IMR-90 (cell line): ENCODE measurements around the gene BDH1. TPM values are rescaled to one million over a fixed set of nuclear protein-coding genes. Genes with fewer than 3 reads are reported as not detected.

Source experiments
- ATAC-seq: fragments of 200-7000 bp; cut with Tn5 transposase; 2 replicates; pipeline ENCODE4 v1.9.1; 2020; ENCODE audit warnings: low read depth, mild to moderate bottlenecking, moderate library complexity
- BruUV-seq: library from RNA; stranded (reverse); fragments of 400-500 nt; replicated peaks from 2 replicates; lab custom pipeline; 2021; lab: Mats Ljungman, UMichigan
- CTCF ChIA-PET: fragments of 300-600 bp; formaldehyde crosslinking; extraction: SDS; loops from one replicate; lab custom pipeline; 2021; ENCODE audit warnings: antibody characterized with exemption; lab: Yijun Ruan, JAX
- POLR2A ChIA-PET: fragments of 300-600 bp; sonication (Branson Sonifier 250); formaldehyde crosslinking; loops from one replicate; lab custom pipeline; 2022; ENCODE audit warnings: antibody characterized with exemption; ENCODE audit not compliant: unreplicated experiment; lab: Charles Lee
- DNase-seq: peaks from one replicate; pipeline ENCODE4 v3.0.0; 2013
- H2AFZ ChIP-seq: replicated peaks from 2 replicates; pipeline ENCODE3; 2013; ENCODE audit warnings: low read length, mild to moderate bottlenecking; ENCODE audit not compliant: poor library complexity
- H2AK5ac ChIP-seq: 2 replicates; pipeline ENCODE4 v1.6.1; 2013; ENCODE audit warnings: low read depth, low read length, inconsistent platforms
- H2AK9ac ChIP-seq: replicated peaks from 2 replicates; pipeline ENCODE3; 2013; ENCODE audit warnings: mild to moderate bottlenecking, low read depth, low read length, moderate library complexity; ENCODE audit not compliant: poor library complexity
- H2BK120ac ChIP-seq: 2 replicates; pipeline ENCODE4 v1.6.1; 2013; ENCODE audit warnings: low read depth, low read length, inconsistent platforms
- H2BK15ac ChIP-seq: 3 replicates; pipeline ENCODE4 v1.6.1; 2013; ENCODE audit warnings: low read depth, low read length, inconsistent platforms
- H2BK20ac ChIP-seq: 2 replicates; pipeline ENCODE4 v1.6.1; 2013; ENCODE audit warnings: low read depth, mild to moderate bottlenecking, inconsistent platforms, low read length, moderate library complexity
- H2BK5ac ChIP-seq: 2 replicates; pipeline ENCODE4 v1.6.1; 2013; ENCODE audit warnings: mild to moderate bottlenecking, low read depth, low read length, inconsistent platforms; ENCODE audit not compliant: poor library complexity, severe bottlenecking
- H3K14ac ChIP-seq: replicated peaks from 2 replicates; pipeline ENCODE4 v1.6.1; 2013; ENCODE audit warnings: low read depth, low read length, inconsistent platforms
- H3K18ac ChIP-seq: 2 replicates; pipeline ENCODE4 v1.6.1; 2013; ENCODE audit warnings: low read depth, low read length, control low read depth
- H3K23ac ChIP-seq: 2 replicates; pipeline ENCODE4 v1.6.1; 2013; ENCODE audit warnings: low read depth, low read length, inconsistent platforms
- H3K27ac ChIP-seq: 2 replicates; pipeline ENCODE4 v1.5.1; 2013; ENCODE audit warnings: mild to moderate bottlenecking, control low read depth, low read length; ENCODE audit not compliant: insufficient read depth
- H3K27me3 ChIP-seq: 2 replicates; pipeline ENCODE4 v1.6.1; 2013; ENCODE audit warnings: low read length; ENCODE audit not compliant: control insufficient read depth, insufficient read depth
- H3K36me3 ChIP-seq: 2 replicates; pipeline ENCODE4 v1.6.1; 2013; ENCODE audit warnings: low read length, mixed read lengths; ENCODE audit not compliant: control insufficient read depth, insufficient read depth
- H3K4ac ChIP-seq: 2 replicates; pipeline ENCODE4 v1.6.1; 2013; ENCODE audit warnings: low read depth, low read length, inconsistent platforms
- H3K4me1 ChIP-seq: 2 replicates; pipeline ENCODE4 v1.6.1; 2013; ENCODE audit warnings: low read length, mixed read lengths; ENCODE audit not compliant: control insufficient read depth, insufficient read depth
- H3K4me2 ChIP-seq: 2 replicates; pipeline ENCODE4 v1.6.1; 2013; ENCODE audit warnings: low read depth, mild to moderate bottlenecking, control low read depth, low read length, moderate library complexity
- H3K4me3 ChIP-seq: 2 replicates; pipeline ENCODE4 v1.5.1; 2013; ENCODE audit warnings: low read depth, mild to moderate bottlenecking, control low read depth, low read length, moderate library complexity; ENCODE audit not compliant: insufficient read depth
- H3K56ac ChIP-seq: 2 replicates; pipeline ENCODE4 v1.6.1; 2013; ENCODE audit warnings: low read length, inconsistent platforms; ENCODE audit not compliant: insufficient read depth; ENCODE audit errors: extremely low read depth
- H3K79me1 ChIP-seq, 2 experiments: 2 replicates each; pipeline ENCODE4 v1.6.1; 2013; ENCODE audit warnings: low read length in 2 of 2, inconsistent platforms in 1 of 2, low read depth in 1 of 2
- H3K9ac ChIP-seq: 2 replicates; pipeline ENCODE4 v1.6.1; 2013; ENCODE audit warnings: low read depth, low read length, control low read depth
- H3K9me1 ChIP-seq: 2 replicates; pipeline ENCODE4 v1.6.1; 2013; ENCODE audit warnings: low read length, inconsistent platforms; ENCODE audit not compliant: insufficient read depth
- H3K9me3 ChIP-seq: 2 replicates; pipeline ENCODE4 v1.6.1; 2013; ENCODE audit warnings: low read length; ENCODE audit not compliant: control insufficient read depth, insufficient read depth
- H4K20me1 ChIP-seq: 2 replicates; pipeline ENCODE4 v1.6.1; 2013; ENCODE audit warnings: low read length, inconsistent platforms; ENCODE audit not compliant: insufficient read depth
- H4K5ac ChIP-seq: 2 replicates; pipeline ENCODE4 v1.6.1; 2013; ENCODE audit warnings: mild to moderate bottlenecking, low read depth, low read length, control low read depth
- H4K8ac ChIP-seq, 2 experiments: 2 replicates each; pipeline ENCODE4 v1.6.1; 2013; ENCODE audit warnings: low read depth in 2 of 2, low read length in 2 of 2, control low read depth in 1 of 2, inconsistent platforms in 1 of 2
- H4K91ac ChIP-seq: 2 replicates; pipeline ENCODE4 v1.6.1; 2013; ENCODE audit warnings: low read depth, low read length, inconsistent platforms; ENCODE audit not compliant: insufficient read depth
- BHLHE40 ChIP-seq: fragments of 150-350 bp; IDR thresholded peaks from 2 replicates; pipeline ENCODE4 v1.6.1; 2016; ENCODE audit warnings: mild to moderate bottlenecking, low read depth, low read length
- CEBPB ChIP-seq: IDR thresholded peaks from 2 replicates; pipeline ENCODE4 v1.6.1; 2012; ENCODE audit warnings: low read depth, low read length, improper control_type of control experiment
- RAD21 ChIP-seq: IDR thresholded peaks from 2 replicates; pipeline ENCODE4 v1.6.1; 2012; ENCODE audit warnings: low read length, improper control_type of control experiment
- RCOR1 ChIP-seq: IDR thresholded peaks from 2 replicates; pipeline ENCODE4 v1.6.1; 2012; ENCODE audit warnings: mild to moderate bottlenecking, low read length, improper control_type of control experiment; ENCODE audit not compliant: insufficient replicate concordance
- RFX5 ChIP-seq: IDR thresholded peaks from 2 replicates; pipeline ENCODE4 v1.8.0; 2012; ENCODE audit warnings: low read depth, mild to moderate bottlenecking, low read length, moderate library complexity
- WGBS, 2 experiments: methylation state at CpG; one replicate each; pipeline versions ENCODE4 v1.1.5 to v1.1.7; 2013; ENCODE audit warnings: missing lambda C conversion rate in 2 of 2; ENCODE audit not compliant: insufficient read length in 1 of 2; ENCODE audit errors: extremely low coverage in 2 of 2; 5-methylcytosine and 5-hydroxymethylcytosine counted together
- dilution Hi-C: fragments of 300-500 bp; cut with HindIII; formaldehyde crosslinking; loops from one replicate; pipeline ENCODE4 v1.14.3; 2018; ENCODE audit warnings: low sequenced_read_pairs; ENCODE audit not compliant: unreplicated experiment
- in situ Hi-C: fragments of 300-500 bp; cut with MboI; formaldehyde crosslinking; loops from 3 replicates; pipeline ENCODE4 v1.14.3; 2019; ENCODE audit warnings: low sequenced_read_pairs, inconsistent platforms, mixed read lengths
- intact Hi-C: fragments of 100-400 bp; cut with micrococcal nuclease; formaldehyde crosslinking; loops from 2 replicates; pipeline ENCODE4 v1.10.0; 2022
- polyA plus RNA-seq, 3 experiments: library from polyadenylated mRNA; depleted of rRNA; stranded (reverse); fragments of >200 nt; gene quantifications; 2 replicates each; pipeline ENCODE4 v1.2.3, GENCODE V29; 2012; ENCODE audit warnings: low replicate concordance in 1 of 3
- total RNA-seq: library from RNA; depleted of rRNA; stranded (reverse); fragments of >200 nt; gene quantifications from 2 replicates; pipeline ENCODE4 v1.2.3, GENCODE V29; 2012
- TF ChIP-seq, protein P1 (sequence below): conservative IDR thresholded peaks from 2 replicates; pipeline ENCODE4 v1.5.1; 2012; ENCODE audit warnings: mild to moderate bottlenecking, low read depth, low read length, improper control_type of control experiment

Gene BDH1
- total and polyA plus RNA-seq, 2 of the 4 experiments (the other 2 are of a cell fraction) = 2.7 to 4.4 TPM

GRCh38 chr3:197542741-197543454 is 12.9 kb downstream of the BDH1 start:
- Histone ChIP-seq H2AFZ (no peak overlapping the region), H3K4me2 (no peak overlapping the region), H3K18ac (no peak overlapping the region), H2BK15ac (no peak overlapping the region), H4K5ac (no peak overlapping the region), H3K27me3 (no peaks in the 10 kb centered on the region; the same call in 1 of the 2 replicates), H4K8ac (no peak overlapping the region), H3K9ac (no peak overlapping the region), H2BK120ac (no peak overlapping the region), H3K27ac (no peak overlapping the region), H3K36me3 (no peaks in the 10 kb centered on the region), H3K23ac (no peak overlapping the region), H3K4me3 (no peak overlapping the region), H3K9me3 (no peaks in the 10 kb centered on the region), H2BK5ac (no peak overlapping the region), H2AK9ac (no peak overlapping the region), H4K91ac (no peak overlapping the region), H2AK5ac (no peak overlapping the region), H2BK20ac (no peak overlapping the region), H3K4me1 (0 out of 2 replicates have a peak, but pooled peaks cover 1% of the 10 kb centered on the region), H3K56ac (no peak overlapping the region), H3K14ac (no peak overlapping the region), H3K9me1 (no peaks in the 10 kb centered on the region; the same call in 1 of the 2 replicates), H4K20me1 (no peaks in the 10 kb centered on the region), H3K4ac (no peak overlapping the region), H3K79me1 (no peaks in the 10 kb centered on the region)
- dilution Hi-C loops (no loop called here), intact Hi-C loops (no loop called here), in situ Hi-C loops (no loop called here)
- ATAC-seq (no peak), DNase-seq (no peak)
- TF ChIP-seq CEBPB (no peak), RAD21 (no peak), RFX5 (no peak), RCOR1 (no peak), BHLHE40 (no peak)
- TF ChIP-seq, protein P1, sequence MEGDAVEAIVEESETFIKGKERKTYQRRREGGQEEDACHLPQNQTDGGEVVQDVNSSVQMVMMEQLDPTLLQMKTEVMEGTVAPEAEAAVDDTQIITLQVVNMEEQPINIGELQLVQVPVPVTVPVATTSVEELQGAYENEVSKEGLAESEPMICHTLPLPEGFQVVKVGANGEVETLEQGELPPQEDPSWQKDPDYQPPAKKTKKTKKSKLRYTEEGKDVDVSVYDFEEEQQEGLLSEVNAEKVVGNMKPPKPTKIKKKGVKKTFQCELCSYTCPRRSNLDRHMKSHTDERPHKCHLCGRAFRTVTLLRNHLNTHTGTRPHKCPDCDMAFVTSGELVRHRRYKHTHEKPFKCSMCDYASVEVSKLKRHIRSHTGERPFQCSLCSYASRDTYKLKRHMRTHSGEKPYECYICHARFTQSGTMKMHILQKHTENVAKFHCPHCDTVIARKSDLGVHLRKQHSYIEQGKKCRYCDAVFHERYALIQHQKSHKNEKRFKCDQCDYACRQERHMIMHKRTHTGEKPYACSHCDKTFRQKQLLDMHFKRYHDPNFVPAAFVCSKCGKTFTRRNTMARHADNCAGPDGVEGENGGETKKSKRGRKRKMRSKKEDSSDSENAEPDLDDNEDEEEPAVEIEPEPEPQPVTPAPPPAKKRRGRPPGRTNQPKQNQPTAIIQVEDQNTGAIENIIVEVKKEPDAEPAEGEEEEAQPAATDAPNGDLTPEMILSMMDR = no peak
- WGBS, 2 experiments = 88% methylated on average over 8 of the region's 18 CpGs; no CpG with 5 or more reads in 1 of the 2 experiments
- BruUV-seq = no TSS peak
- CTCF ChIA-PET = interaction anchor here (0.5 kb wide), 1 partner anchor 141 kb away, joined by 4 read pairs; no protein-coding TSS in a partner anchor
- POLR2A ChIA-PET = no interaction called here
